ENCODE results near the gene DLK1. TPM values are rescaled to one million over a fixed set of nuclear protein-coding genes. Genes with fewer than 3 reads are reported as not detected.
A peak's percentile ranks its signal among the peaks of the same experiment; 100 is the strongest.

The DLK1 gene
- total and polyA plus RNA-seq, 2 experiments from 2014 or later = 1,378 to 3,299 TPM

DNA sequence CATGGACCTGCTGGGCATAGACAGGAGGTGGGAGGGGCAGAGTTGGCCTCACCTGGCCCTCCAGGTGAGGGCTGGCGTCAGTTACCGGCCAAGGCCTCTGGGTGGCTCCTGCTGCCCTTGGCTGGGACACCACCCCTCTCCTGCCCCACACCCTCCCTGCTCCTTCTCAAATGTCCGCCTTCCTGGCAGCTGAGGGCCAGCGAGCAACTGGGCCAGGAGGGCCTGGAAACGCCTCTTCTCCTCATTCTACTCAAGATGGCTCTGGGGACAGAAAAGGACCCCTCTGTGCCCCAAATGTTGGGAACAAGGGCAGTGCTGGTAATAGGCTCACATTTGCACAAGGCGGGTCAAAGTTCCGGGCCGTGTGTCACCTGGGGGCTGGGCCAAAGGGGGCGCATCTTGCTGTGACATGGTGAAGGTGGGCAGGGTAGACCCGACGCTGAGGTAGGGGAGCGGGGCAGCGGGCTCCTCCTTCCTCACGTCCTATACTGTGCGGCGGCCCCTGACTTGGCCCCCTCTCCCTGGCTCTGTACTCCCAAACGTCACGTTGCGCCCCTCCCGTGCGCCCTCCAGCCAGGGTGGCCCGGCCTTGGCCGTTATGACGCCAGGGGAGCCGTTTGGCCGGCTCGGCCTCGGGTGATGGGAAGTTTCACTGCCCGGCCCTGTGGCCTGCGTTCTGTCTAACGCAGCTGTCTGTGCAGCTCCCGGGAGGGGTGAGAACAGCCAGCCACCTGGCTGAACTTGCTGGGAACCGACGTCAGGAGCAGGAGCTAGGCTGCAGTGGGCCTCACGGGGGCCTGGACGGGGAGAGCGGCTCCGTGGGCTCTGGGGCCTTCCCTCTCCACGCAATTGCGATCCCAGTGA is 18.0 kb upstream of the DLK1 start:
- Histone ChIP-seq H3K9me3 (ENCODE audit: low read depth) (no peaks in the 10 kb centered on the region), H3K36me3 (replicated peaks; ENCODE audit: insufficient read depth, low read depth) (no peaks in the 10 kb centered on the region), H3K27ac (peak overlapping the region; percentile 97), H3K4me1 (ENCODE audit: insufficient read depth) (peaks cover 35% of the 10 kb centered on the region), H3K4me3 (no peak overlapping the region), H3K27me3 (no peaks in the 10 kb centered on the region), H3K4me2 (peak overlapping the region; percentile 81), H4K20me1 (ENCODE audit: insufficient read depth, poor library complexity, severe bottlenecking) (no peaks in the 10 kb centered on the region), H2AFZ (peak overlapping the region; percentile 10), H3K9me2 (replicated peaks; ENCODE audit: insufficient read depth) (no peaks in the 10 kb centered on the region), H3K79me2 (no peaks in the 10 kb centered on the region)
- TF ChIP-seq, protein P1, sequence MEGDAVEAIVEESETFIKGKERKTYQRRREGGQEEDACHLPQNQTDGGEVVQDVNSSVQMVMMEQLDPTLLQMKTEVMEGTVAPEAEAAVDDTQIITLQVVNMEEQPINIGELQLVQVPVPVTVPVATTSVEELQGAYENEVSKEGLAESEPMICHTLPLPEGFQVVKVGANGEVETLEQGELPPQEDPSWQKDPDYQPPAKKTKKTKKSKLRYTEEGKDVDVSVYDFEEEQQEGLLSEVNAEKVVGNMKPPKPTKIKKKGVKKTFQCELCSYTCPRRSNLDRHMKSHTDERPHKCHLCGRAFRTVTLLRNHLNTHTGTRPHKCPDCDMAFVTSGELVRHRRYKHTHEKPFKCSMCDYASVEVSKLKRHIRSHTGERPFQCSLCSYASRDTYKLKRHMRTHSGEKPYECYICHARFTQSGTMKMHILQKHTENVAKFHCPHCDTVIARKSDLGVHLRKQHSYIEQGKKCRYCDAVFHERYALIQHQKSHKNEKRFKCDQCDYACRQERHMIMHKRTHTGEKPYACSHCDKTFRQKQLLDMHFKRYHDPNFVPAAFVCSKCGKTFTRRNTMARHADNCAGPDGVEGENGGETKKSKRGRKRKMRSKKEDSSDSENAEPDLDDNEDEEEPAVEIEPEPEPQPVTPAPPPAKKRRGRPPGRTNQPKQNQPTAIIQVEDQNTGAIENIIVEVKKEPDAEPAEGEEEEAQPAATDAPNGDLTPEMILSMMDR (IDR thresholded peaks at IDR 0.05; ENCODE audit: poor library complexity) = peak; percentile 43
- no peak for TF ChIP-seq EZH2 (IDR thresholded peaks at IDR 0.05; ENCODE audit: borderline replicate concordance)
- peak; percentile 84 for DNase-seq (ENCODE audit: low spot score)
- 28% methylated on average over 38 of the region's 40 CpGs for WGBS (ENCODE audit: low lambda C conversion rate, missing lambda C conversion rate)

DNA sequence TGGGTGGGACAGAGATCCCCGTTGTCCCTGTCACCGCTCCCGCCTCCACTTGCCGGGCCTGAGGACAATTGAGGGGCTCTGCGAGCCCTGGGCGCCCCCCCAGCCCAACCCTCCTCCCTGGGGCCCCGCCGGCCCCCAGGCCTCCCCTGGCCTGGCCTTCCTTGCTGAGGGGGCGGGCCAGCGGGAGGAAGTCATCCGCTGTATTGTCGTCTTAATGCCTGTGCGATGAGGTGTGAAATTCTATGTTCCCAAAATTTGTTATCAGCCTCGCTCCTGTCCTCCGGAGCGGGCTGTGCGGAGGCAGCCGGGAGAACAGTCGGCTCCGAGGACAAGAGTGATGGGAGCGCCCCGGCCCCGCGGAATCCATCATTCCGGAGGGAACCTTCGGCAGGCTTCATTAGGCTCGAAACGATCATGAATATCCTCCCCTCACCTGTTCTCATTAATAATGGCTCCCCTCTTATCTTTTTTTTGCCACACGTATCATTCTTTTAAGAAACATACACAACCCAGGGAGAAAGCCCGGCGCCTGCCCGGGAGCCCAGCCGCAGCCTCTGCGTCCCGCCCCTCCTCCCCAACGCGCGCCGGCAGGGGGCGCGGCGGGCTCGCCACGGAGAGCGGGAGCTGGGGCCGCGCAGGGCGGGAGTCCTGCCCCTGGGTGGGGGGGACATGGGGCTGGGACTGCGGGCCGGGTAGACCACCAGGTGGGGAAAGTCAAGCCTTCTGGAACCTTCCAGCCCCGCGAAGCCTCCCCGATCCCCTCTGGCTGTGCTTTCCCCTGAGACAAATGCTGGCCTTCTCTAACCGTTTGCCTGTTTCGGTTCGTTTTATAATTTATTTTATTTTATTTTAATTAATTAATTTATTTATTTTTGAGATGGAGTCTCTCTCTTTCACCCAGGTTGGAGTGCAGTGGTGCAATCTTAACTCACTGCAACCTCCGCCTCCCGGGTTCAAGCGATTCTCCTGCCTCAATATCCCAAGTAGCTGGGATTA is 17.1 kb upstream of the DLK1 start:
- Histone ChIP-seq H4K20me1 (ENCODE audit: insufficient read depth, poor library complexity, severe bottlenecking) (no peaks in the 10 kb centered on the region), H3K79me2 (no peaks in the 10 kb centered on the region), H3K4me1 (ENCODE audit: insufficient read depth) (peaks cover 35% of the 10 kb centered on the region), H3K9me2 (replicated peaks; ENCODE audit: insufficient read depth) (no peaks in the 10 kb centered on the region), H3K27ac (peak overlapping the region; percentile 97), H3K4me2 (peak overlapping the region; percentile 81), H3K4me3 (no peak overlapping the region), H3K36me3 (replicated peaks; ENCODE audit: insufficient read depth, low read depth) (no peaks in the 10 kb centered on the region), H2AFZ (no peak overlapping the region), H3K27me3 (no peaks in the 10 kb centered on the region), H3K9me3 (ENCODE audit: low read depth) (no peaks in the 10 kb centered on the region)
- TF ChIP-seq, protein P1 (IDR thresholded peaks at IDR 0.05; ENCODE audit: poor library complexity) = peak; percentile 43
- TF ChIP-seq EZH2 (IDR thresholded peaks at IDR 0.05; ENCODE audit: borderline replicate concordance) (no peak), EZH2phosphoT487 (IDR thresholded peaks at IDR 0.05; ENCODE audit: low read depth, severe bottlenecking, unreplicated experiment) (no peak)
- 25% methylated on average over 49 of the region's 59 CpGs for WGBS (ENCODE audit: low lambda C conversion rate, missing lambda C conversion rate)
- DNase-seq (ENCODE audit: low spot score) = peak; percentile 73

DNA sequence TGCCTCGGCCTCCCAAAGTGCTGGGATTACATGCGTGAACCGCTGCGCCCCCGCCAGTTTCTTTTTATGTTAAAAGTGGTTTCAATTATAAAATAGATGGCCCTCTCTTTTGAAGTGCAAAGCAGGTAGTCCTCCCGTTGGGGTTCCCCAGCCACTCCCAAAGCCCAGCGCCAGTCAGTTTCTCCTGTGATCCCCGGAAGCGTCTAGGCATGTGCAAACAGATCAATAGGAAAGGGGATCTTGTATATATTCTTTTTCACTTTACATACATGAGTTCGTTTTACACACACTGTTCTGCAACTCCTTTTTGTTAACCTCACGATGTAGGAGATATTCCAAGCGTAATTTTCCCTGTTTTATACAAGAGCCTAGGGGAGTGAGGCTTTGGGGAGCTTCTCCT is 16.3 kb upstream of the DLK1 start:
- Histone ChIP-seq H3K79me2 (no peaks in the 10 kb centered on the region), H3K4me1 (ENCODE audit: insufficient read depth) (peaks cover 35% of the 10 kb centered on the region), H3K36me3 (replicated peaks; ENCODE audit: insufficient read depth, low read depth) (no peaks in the 10 kb centered on the region), H3K9me3 (ENCODE audit: low read depth) (no peaks in the 10 kb centered on the region), H3K9me2 (replicated peaks; ENCODE audit: insufficient read depth) (no peaks in the 10 kb centered on the region), H3K4me2 (no peak overlapping the region), H3K27me3 (no peaks in the 10 kb centered on the region), H2AFZ (no peak overlapping the region), H4K20me1 (ENCODE audit: insufficient read depth, poor library complexity, severe bottlenecking) (no peaks in the 10 kb centered on the region), H3K4me3 (no peak overlapping the region), H3K27ac (peak overlapping the region; percentile 97)
- no peak for DNase-seq (ENCODE audit: low spot score)
- 84% methylated on average over 12 of the region's 12 CpGs for WGBS (ENCODE audit: low lambda C conversion rate, missing lambda C conversion rate)
- TF ChIP-seq EZH2phosphoT487 (IDR thresholded peaks at IDR 0.05; ENCODE audit: low read depth, severe bottlenecking, unreplicated experiment) (no peak), EZH2 (IDR thresholded peaks at IDR 0.05; ENCODE audit: borderline replicate concordance) (no peak)
- TF ChIP-seq, protein P1 (IDR thresholded peaks at IDR 0.05; ENCODE audit: poor library complexity) = no peak

Data from hepatocyte (in vitro differentiated cells).